K562 (cell line): Measurements from ENCODE around the gene NDUFA5. TPM values are rescaled to one million over a fixed set of nuclear protein-coding genes. Genes with fewer than 3 reads are reported as not detected.
A peak's percentile ranks its signal among the peaks of the same experiment; 100 is the strongest.

ENCODE experiments used
- CREB3 ChIP-seq: fragments of 450-650 bp; conservative IDR thresholded peaks from 2 replicates; pipeline ENCODE4 v1.6.1; 2016; ENCODE audit warnings: missing genetic modification characterization, low read depth, mild to moderate bottlenecking, missing compliant biosample characterization, moderate library complexity
- HMBOX1 ChIP-seq: sonication (generic); IDR thresholded peaks from 2 replicates; pipeline ENCODE4 v1.6.1; 2016
- MITF ChIP-seq: IDR thresholded peaks from 2 replicates; pipeline ENCODE4 v1.6.1; 2014; ENCODE audit warnings: antibody characterized with exemption
- MTA2 ChIP-seq: fragments of 450-650 bp; IDR thresholded peaks from 2 replicates; pipeline ENCODE4 v1.6.1; 2016; ENCODE audit warnings: low read depth
- NFATC3 ChIP-seq: fragments of 450-650 bp; IDR thresholded peaks from 2 replicates; pipeline ENCODE4 v1.6.1; 2017; ENCODE audit warnings: mild to moderate bottlenecking
- RBM34 ChIP-seq: fragments of 200-400 bp; formaldehyde crosslinking; IDR thresholded peaks from 2 replicates; pipeline ENCODE4 v1.6.1; 2018; ENCODE audit warnings: low read length, borderline replicate concordance; ENCODE audit not compliant: insufficient read depth
- RREB1 ChIP-seq: fragments of 250-450 bp; sonication (Bioruptor Pico); IDR thresholded peaks from 2 replicates; pipeline ENCODE4 v1.4.0; 2020
- SOX6 ChIP-seq: fragments of 450-650 bp; IDR thresholded peaks from 2 replicates; pipeline ENCODE4 v1.6.1; 2014; ENCODE audit warnings: mild to moderate bottlenecking
- SRSF7 ChIP-seq: fragments of 200-400 bp; formaldehyde crosslinking; optimal IDR thresholded peaks from 2 replicates; pipeline ENCODE3; 2017; ENCODE audit warnings: mild to moderate bottlenecking, low read depth, low read length
- TAF9B ChIP-seq: fragments of 450-650 bp; IDR thresholded peaks from 2 replicates; pipeline ENCODE4 v1.6.1; 2018; ENCODE audit warnings: mild to moderate bottlenecking; ENCODE audit not compliant: partially characterized antibody
- ZNF280A ChIP-seq: fragments of 450-650 bp; IDR thresholded peaks from 2 replicates; pipeline ENCODE4 v1.6.1; 2018; ENCODE audit warnings: mild to moderate bottlenecking, low read depth; ENCODE audit not compliant: partially characterized antibody
- ZNF398 ChIP-seq: fragments of 250-450 bp; sonication (Bioruptor Pico); IDR thresholded peaks from 2 replicates; pipeline ENCODE4 v1.8.0; 2021; ENCODE audit warnings: moderate library complexity, mild to moderate bottlenecking, inconsistent platforms
- ZNF584 ChIP-seq: fragments of 200-800 bp; sonication (Bioruptor generic); IDR thresholded peaks from 2 replicates; pipeline ENCODE4 v1.6.1; 2016; ENCODE audit warnings: low read depth, mild to moderate bottlenecking, missing genetic modification characterization, missing compliant biosample characterization
- polyA plus RNA-seq, 8 experiments: library from polyadenylated mRNA; depleted of rRNA in 4 of 8; stranded (reverse) in 5 of 8; unstranded in 3 of 8; fragments of >200 nt; fragmentation: Nextera tagmentation in 2 of 8; fragmentation: Illumina TruSeq in 1 of 8; extraction: Ambion mirVana in 2 of 8; extraction: Trizol in 1 of 8; gene quantifications; 2 replicates each; pipeline versions ENCODE4 v1.2.1 to v1.2.3, GENCODE V29; 2011 to 2014; ENCODE audit warnings: inconsistent platforms in 1 of 8, missing spikeins in 1 of 8
- total RNA-seq, 7 experiments: library from RNA; depleted of rRNA in 6 of 7; stranded (reverse); fragments of >200 nt in 6 of 7; fragmentation: Illumina TruSeq in 2 of 7; extraction: Trizol in 2 of 7; gene quantifications; 2 replicates each; pipeline versions ENCODE4 v1.2.1 to v1.2.3, GENCODE V29; 2011 to 2021; ENCODE audit warnings: low replicate concordance in 1 of 7

Gene NDUFA5
- total and polyA plus RNA-seq, 9 of the 15 experiments (the other 6 are each of a cell fraction or from before 2014, with no cell fraction given) = 155 to 677 (median 269) TPM

GRCh38 chr7:123558289-123558874 is 764 bp upstream of the NDUFA5 start (continued):
- peak; percentile 25 for TF ChIP-seq ZNF280A
- TF ChIP-seq MTA2 = no peak
- TF ChIP-seq MITF = no peak
- no peak for TF ChIP-seq SRSF7
- no peak for TF ChIP-seq ZNF398
- no peak for TF ChIP-seq CREB3
- TF ChIP-seq HMBOX1 = no peak
- TF ChIP-seq TAF9B = no peak
- TF ChIP-seq RBM34 = no peak
- no peak for TF ChIP-seq RREB1 (CRISPR knock-in tag)
- TF ChIP-seq SOX6 = no peak
- no peak for TF ChIP-seq NFATC3
- no peak for TF ChIP-seq ZNF584
